MCF 10A (cell line): ENCODE data around the gene TERT. TPM values are rescaled to one million over a fixed set of nuclear protein-coding genes. Genes with fewer than 3 reads are reported as not detected.

Source experiments
- BruUV-seq: library from RNA; stranded (reverse); fragments of 400-500 nt; replicated peaks from 2 replicates; lab custom pipeline; 2021; lab: Mats Ljungman, UMichigan
- CTCF ChIA-PET: fragments of 300-600 bp; sonication (Branson Sonifier 250); formaldehyde crosslinking; extraction: SDS; loops from one replicate; lab custom pipeline; 2021; ENCODE audit warnings: antibody characterized with exemption, inconsistent platforms; lab: Yijun Ruan, JAX
- POLR2A ChIA-PET: fragments of 300-600, 350-650 bp; sonication (Branson Sonifier 250); formaldehyde crosslinking; extraction: SDS; loops from one replicate; lab custom pipeline; 2020; ENCODE audit warnings: antibody characterized with exemption, inconsistent platforms; lab: Yijun Ruan, JAX
- DNase-seq: peaks from one replicate; pipeline ENCODE4 v3.0.0-alpha.2; 2018; ENCODE audit not compliant: unreplicated experiment
- H3K27ac Mint-ChIP-seq: one replicate; pipeline ENCODE4 v1.8.0; 2022; ENCODE audit warnings: mild to moderate bottlenecking, low read depth, mixed read lengths; ENCODE audit not compliant: unreplicated experiment
- H3K27me3 Mint-ChIP-seq: one replicate; pipeline ENCODE4 v1.8.0; 2022; ENCODE audit warnings: mixed read lengths; ENCODE audit not compliant: insufficient read depth, unreplicated experiment
- H3K36me3 Mint-ChIP-seq: one replicate; pipeline ENCODE4 v1.8.0; 2022; ENCODE audit warnings: mild to moderate bottlenecking, moderate library complexity, mixed read lengths; ENCODE audit not compliant: insufficient read depth, unreplicated experiment
- H3K4me1 Mint-ChIP-seq: one replicate; pipeline ENCODE4 v1.8.0; 2022; ENCODE audit warnings: mixed read lengths; ENCODE audit not compliant: insufficient read depth, unreplicated experiment
- H3K4me3 Mint-ChIP-seq: one replicate; pipeline ENCODE4 v1.8.0; 2022; ENCODE audit warnings: mild to moderate bottlenecking, moderate library complexity, mixed read lengths; ENCODE audit not compliant: unreplicated experiment
- H3K9me3 Mint-ChIP-seq: one replicate; pipeline ENCODE4 v1.8.0; 2022; ENCODE audit warnings: mixed read lengths; ENCODE audit not compliant: unreplicated experiment
- CTCF ChIP-seq: fragments of 200-600 bp; IDR thresholded peaks from one replicate; pipeline ENCODE4 v1.8.0; 2022; ENCODE audit warnings: antibody characterized with exemption, mild to moderate bottlenecking; ENCODE audit not compliant: unreplicated experiment
- intact Hi-C: fragments of 100-400 bp; cut with micrococcal nuclease; formaldehyde crosslinking; loops from 2 replicates; pipeline ENCODE4 v1.14.1; 2022
- total RNA-seq: library from RNA; stranded (reverse); gene quantifications from 2 replicates; pipeline ENCODE4 v1.2.3, GENCODE V29; 2022

The TERT gene
- total RNA-seq, 1 experiment from 2014 or later = 0.16 TPM

GRCh38 chr5:1252681-1253080 lies 42.2 kb downstream of the TERT start:
- H3K27me3 Mint-ChIP-seq = no peaks in the 10 kb centered on the region
- DNase-seq = no peak
- no TSS peak for BruUV-seq

GRCh38 chr5:1251678-1252580 lies 42.9 kb downstream of the TERT start:
- DNase-seq = no peak
- Mint-ChIP-seq H3K9me3 (no peaks in the 10 kb centered on the region), H3K4me1 (no peaks in the 10 kb centered on the region), H3K4me3 (no peak overlapping the region), H3K36me3 (no peaks in the 10 kb centered on the region), H3K27ac (no peak overlapping the region), H3K27me3 (no peaks in the 10 kb centered on the region)
- TF ChIP-seq CTCF = no peak
- ChIA-PET POLR2A (no interaction called here), CTCF (interaction anchor here (0.6 to 1.1 kb wide), 2 partner anchors 101 to 393 kb away, joined by 3 read pairs; no protein-coding TSS in a partner anchor)
- BruUV-seq = no TSS peak
- intact Hi-C loops = no loop called here

More at GRCh38 chr5:1252681-1253080, 42.2 kb downstream of the TERT start:
- ChIA-PET POLR2A (no interaction called here), CTCF (no interaction called here)
- Mint-ChIP-seq H3K4me3 (no peak overlapping the region), H3K27ac (no peak overlapping the region), H3K4me1 (no peaks in the 10 kb centered on the region), H3K36me3 (no peaks in the 10 kb centered on the region), H3K9me3 (no peaks in the 10 kb centered on the region)
- intact Hi-C loops = no loop called here
- TF ChIP-seq CTCF = no peak

GRCh38 chr5:1249366-1250280 lies 45.2 kb downstream of the TERT start:
- intact Hi-C loops = no loop called here
- Mint-ChIP-seq H3K36me3 (no peaks in the 10 kb centered on the region), H3K4me3 (no peak overlapping the region), H3K27ac (no peak overlapping the region), H3K9me3 (no peaks in the 10 kb centered on the region), H3K27me3 (no peaks in the 10 kb centered on the region), H3K4me1 (no peaks in the 10 kb centered on the region)
- TF ChIP-seq CTCF = no peak
- DNase-seq = no peak
- ChIA-PET CTCF (interaction anchor here (0.5 to 0.6 kb wide), 2 partner anchors 51 to 1482 kb away, joined by 3 read pairs; no protein-coding TSS in a partner anchor), POLR2A (interaction anchor here (1.5 kb wide), 1 partner anchor 10 kb away, joined by 3 read pairs; no protein-coding TSS in a partner anchor)
- no TSS peak for BruUV-seq
